ENCODE results near the gene RPRD1B.

- TF ChIP-seq CTCF (conservative IDR thresholded peaks at IDR 0.05), result no peak
- no peak for TF ChIP-seq EZH2 (IDR thresholded peaks at IDR 0.05; ENCODE audit: low read depth)
These were observed 81.7 kb downstream of the RPRD1B start for GRCh38 chr20:38115205-38115604.

All from PC-9 (cell line).